Measurements from ENCODE around the gene FAM170B.
A peak's percentile ranks its signal among the peaks of the same experiment; 100 is the strongest.

FAM170B gene

DNA sequence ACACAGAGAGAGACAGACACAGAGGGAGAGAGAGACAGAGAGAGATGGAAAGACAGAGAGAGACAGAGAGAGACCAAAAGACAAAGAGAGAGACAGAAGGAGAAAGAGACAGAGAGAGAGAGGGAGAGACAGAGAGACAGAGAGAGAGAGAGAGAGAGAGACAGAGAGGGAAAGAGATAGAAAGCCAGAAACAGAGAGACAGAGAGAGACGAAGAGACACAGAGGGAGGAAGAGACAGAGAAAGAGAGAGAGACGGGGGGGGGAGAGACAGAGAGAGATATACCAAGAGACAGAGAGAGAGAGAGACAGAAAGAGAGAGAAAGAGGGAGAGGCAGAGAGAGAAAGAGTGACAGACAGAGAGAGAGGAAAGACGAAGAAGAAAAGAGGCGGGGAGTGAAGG lies 28.7 kb downstream of the FAM170B start:
- no peak for DNase-seq (ENCODE audit: low read depth)

DNA sequence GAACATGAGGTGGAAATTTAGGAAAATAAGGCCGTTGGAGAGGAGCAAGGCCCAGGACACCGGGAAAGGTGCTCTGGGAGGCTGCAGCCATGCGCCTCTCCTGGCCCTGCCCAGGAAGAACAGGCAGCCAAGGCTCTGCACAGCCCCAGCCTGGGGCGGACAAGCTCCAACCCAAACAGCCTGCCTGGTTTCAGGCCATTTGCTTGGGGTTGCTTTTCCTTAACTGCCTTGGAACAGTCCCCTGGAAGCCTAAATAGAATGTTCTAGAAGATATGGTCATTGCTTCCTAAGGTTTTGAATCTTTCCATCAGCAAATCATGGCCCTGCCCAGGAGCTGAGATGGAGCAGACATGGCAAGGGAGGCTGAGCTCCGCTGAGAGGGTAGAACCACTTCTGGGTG lies 29.5 kb downstream of the FAM170B start:
- DNase-seq (ENCODE audit: low read depth): no peak

DNA sequence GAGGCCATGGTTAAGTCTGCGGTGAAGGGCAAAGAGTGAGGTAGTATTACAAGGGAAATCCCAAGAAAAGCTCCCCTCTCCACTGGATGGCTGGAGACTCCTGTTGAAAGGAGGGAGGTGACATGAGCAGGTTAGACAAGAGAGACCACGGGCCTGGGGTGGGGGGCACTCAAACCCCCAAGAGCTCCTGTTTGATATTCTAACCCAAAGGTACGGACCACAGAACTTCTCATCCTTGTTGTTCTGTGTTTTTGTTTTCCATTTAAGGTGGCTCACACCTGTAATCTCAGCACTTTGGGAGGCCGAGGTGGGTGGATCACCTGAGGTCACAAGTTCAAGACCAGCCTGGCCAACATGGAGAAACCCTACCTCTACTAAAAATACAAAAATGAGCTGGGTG lies 30.1 kb downstream of the FAM170B start:
- DNase-seq (ENCODE audit: low read depth): no peak

DNA sequence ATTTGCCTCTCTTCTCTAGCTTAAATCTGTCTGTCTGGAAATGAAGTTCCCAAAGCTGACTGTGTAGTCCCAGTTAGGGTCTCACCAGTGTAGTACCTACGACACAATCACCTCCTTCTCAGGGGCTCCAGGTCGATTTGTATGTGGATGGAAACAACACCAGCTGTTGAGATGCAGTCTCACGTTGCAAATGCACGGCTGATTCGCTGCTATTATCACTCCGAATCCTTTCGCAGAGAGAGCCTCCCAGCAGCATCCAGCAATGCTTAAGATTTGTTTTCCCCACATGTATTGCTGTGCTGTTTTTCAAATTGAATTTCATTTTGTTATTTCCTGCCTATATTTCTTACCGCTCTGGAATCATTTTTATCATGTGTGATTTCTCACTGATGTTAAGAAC lies 34.8 kb downstream of the FAM170B start:
- no peak for DNase-seq (ENCODE audit: low read depth)

DNA sequence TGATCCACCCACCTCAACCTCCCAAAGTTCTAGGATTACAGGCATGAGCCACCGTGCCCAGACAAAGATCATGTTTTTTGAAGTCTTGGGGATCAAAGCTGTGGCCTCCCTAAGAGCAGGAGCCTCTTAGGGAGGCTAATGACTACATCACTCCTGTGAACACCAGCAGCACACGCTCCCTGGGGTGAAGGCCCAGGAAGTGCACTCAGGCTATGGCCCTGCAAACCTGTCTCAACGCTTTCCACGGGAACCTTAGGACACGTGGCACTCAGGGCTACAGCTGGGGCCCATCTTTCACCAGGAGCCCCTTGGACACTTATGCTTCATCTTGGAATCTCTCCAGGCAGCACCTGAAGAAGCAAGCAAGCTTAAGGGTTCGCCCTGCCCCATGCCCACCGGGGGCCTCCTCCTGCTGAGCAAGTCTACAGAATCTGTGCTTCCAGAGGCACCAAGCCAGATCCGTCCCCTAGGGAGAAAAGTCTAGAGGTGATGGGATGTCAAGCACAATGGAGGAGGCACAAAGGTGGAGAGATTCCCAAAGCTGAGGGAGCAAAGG lies 36.9 kb downstream of the FAM170B start:
- no peak for DNase-seq (ENCODE audit: low read depth)

DNA sequence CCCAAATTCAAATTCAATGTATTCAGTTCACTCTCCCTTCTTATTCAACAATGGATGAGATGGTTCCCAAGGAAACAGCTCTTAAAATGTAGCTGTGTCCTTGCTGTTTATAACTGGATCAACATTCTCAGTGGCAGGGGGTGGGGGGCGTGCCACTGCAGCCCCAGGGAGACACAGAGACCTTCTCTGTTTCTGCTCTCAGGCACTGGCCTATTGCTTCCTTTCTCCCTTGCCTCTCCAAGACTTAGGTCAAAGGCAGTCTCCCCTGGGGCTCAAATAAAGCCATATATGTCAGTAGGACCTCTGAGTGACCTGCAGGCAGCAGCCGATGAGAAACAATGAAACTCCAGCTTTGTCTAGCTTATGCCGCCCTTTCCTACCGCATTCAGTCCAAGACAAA lies 39.2 kb downstream of the FAM170B start:
- no peak for DNase-seq (ENCODE audit: low read depth)

DNA sequence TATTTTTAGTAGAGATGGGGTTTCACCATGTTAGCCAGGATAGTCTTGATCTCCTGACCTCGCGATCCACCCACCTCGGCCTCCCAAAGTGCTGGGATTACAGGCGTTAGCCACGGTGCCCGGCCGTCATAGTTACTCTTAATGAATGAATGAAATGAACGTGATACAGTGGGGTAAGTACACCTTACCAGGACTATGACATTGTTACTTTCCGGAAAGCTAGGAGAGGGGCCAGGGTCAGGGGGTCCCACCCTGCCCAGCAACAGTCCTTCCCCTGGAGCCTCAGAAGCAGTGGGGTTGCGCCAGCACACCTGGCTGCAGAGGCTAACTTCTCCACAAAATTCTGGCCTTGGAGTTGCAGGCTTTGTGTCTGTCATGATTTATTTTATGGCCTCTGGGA lies 39.9 kb downstream of the FAM170B start:
- no peak for DNase-seq (ENCODE audit: low read depth)

DNA sequence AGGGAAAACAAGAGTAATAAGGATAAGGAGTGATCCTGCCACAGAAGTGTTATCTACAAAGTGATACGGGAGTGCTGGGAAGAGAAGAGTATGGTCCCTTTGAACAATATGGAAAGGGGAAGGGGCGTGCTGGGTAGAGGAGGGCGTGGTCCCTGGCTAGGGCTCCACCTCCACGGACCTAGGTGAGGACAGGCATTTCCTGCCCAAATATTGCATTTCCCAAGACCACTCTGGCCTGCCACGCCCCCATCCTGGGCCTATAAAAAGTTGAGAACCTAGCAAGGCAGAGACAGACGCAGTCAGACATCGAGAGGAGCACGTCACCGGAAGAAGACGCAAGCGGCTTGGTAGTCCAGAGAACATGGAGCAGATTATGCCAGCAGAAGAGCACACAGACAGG lies 41.3 kb downstream of the FAM170B start:
- no peak for DNase-seq (ENCODE audit: low read depth)

DNA sequence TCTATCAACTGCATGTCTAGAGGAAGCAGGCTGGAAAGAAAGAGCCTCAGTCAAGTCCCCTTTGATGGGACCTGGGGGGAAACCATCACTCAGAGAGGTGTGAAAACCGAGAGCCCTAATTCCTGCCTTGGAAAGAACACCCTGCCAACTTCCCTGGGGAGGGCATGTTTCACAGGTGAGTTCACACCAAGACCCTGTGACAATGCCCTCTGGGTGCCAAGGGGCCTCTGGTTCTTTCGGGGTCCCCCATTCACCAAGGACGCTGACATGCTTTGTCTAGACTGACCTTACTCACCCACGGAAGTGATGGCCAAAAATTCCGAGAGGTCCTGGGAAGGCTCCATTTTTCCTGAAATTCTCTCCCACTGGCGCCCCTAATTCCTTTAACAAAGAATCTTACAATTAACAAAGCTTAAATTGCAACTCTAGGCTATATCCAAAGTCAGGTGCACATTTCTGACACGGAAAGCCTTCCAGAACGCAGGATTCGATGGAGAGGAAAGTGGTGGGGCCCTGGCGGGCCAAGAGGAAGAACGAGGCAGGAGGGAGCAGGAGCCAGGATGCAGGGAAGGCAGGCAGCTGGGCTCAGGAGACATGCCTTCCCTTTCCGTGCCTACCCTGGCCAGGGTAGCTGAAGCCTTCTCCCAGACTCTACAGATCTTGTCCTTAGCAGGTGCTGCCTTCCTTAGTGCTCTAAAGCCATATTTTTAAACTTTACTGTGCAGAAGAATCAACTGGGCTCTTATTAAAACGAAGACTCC lies 42.2 kb downstream of the FAM170B start:
- no peak for DNase-seq (ENCODE audit: low read depth)

DNA sequence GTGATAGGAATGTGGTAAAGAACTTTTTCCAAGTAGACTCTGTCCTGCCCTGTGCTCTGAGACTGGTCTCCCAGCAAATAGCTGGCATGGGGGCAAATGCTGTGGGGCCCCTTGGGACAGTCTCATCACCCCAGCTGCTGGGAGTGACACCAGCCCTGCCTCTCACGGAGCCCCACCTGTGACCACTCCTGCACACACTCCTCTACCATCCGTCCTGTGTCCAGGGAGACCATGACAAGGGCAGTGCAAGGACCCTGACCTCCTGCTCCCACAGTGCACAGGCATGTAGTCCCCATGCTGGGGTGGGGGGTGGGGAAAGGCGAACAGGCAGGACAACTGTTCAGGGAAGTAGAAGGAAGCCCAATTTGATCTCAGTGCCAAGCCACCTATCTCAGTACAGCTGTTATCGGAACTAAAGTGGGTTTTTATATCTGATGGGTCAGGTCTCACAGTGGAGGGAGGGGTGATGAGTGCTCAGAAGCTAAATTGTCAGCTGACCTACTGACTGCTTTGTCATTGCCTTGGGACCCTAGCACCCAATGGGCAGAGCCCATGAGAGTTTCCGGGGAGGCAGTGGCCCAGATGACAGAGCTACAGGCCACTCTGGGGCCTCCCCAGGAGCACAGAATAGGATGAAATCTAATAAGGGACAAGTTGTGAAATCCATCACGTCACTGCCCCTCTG lies 43.0 kb downstream of the FAM170B start:
- DNase-seq (ENCODE audit: low read depth): no peak

DNA sequence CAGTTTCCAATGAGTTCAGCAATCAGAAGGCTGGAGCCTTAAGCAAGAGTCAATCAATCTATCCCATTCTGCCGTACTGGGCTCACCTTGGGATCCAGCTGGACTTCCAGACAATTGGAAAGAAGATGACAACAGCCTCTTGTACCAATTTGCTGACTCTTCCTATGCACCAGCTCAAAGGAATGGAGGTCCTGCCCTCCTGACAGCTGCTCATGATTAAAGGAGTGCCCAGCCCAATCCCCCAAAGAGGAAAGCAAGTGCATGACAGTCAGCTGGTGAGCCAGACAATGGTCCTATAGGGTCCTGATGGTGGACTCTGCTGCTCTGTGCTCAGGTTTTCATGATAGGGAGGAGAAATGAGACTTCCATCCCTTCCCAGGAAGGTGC lies 43.6 kb downstream of the FAM170B start:
- DNase-seq (ENCODE audit: low read depth): no peak

DNA sequence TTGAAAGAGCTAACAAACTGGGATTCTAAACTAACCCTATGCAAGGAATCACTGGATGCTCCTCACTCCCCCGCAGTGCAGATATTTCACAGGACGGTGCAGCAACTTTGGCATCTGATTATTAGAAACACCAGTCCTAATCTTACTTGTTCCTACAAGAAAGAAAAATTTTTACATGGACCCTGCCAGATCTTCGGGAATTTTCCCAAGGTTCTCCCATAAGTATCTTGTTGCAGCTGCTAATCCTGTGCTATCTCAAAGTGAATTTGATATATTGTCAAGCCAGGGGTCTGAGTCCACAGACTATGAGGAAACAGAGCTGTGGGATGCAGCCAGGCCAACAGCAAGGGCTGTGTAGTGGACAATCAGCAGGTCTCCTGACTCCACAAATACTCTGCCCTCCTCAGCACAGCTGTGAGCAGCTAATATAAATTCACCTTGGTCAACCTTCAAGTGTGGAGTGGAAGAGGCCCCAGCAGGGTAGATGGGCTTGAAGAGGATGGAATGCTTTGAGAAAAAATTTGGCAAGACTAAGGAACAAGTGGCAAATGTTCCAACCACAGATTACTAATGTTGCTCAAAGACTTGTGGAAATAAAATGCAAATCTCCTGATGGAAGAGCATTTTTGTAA lies 44.1 kb downstream of the FAM170B start:
- no peak for DNase-seq (ENCODE audit: low read depth)

DNA sequence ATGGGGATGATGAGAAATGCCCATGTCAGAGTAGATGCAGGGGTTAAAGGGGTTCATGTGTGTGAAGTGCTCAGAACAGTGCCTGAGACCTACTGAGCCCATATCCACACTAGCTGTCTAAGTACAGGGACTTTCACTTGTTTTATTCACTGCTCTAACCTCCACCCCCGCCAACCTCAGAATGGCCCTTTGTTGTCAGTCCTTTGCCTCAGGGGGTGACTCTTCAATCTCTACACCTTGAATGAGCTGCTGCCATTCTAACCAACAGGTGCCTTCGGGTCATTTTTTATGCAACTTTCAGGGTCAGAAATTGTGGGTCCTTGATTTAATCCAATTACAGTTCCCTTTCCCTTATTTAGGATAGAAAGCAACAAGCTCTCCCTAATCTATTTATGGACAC lies 44.7 kb downstream of the FAM170B start:
- no peak for DNase-seq (ENCODE audit: low read depth)

DNA sequence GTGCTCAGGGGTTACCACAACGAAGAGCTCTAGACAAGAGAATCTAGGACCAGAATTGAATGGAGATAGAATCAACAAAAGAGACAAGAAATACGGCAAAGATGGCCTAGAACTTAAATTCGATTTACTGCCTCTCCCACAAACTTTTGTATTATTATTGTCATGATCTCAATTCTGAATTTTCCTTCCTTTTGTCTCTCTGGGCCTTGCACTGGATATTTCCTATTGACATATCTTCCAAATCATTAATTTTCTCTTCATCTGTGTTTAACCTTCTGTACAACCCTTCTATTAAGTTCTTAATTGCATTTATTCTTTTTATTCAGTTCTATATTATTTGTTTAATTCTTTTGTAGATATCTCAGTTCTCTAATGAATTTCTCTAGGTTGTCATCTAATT lies 46.9 kb downstream of the FAM170B start:
- DNase-seq (ENCODE audit: low read depth): no peak

DNA sequence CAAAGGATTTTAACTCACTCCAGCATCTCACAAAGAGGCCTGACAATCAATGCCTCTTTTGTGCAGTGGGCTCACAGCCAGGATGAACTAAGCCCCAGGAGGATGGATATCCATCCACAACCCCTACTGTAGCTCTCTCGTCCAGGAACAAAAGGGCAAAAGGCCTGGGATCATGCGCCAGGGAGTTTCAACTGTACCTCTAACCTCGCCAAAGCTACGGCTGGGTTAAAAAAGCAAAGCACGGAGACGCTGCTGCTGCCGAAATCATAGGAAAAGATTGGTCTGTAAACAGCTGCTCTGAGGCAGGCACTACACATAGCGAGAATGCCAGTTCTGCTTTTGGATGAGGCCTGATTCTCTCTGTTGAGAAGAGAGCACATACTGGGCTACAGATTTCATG lies 50.6 kb downstream of the FAM170B start:
- peak; percentile 47 for DNase-seq (ENCODE audit: low read depth)

DNA sequence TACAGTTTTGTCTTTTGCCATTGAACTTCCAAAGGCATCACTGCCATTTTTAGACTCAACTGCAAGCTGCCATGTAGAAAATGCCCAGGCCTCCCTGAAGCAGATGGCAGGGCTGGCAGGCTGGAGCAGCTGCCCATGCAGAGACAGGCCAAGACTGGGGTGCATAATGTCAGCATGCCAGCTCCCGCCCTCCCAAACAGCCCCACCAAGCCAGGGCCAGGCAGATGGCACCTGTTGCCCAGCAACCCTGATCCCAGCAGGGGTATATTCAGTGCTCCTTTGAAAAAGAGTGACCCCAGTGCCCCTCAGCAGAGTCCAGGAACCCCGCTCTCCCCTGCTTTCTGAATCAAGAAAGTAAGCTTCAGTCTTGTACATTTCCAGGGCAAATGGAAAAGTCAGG lies 51.1 kb downstream of the FAM170B start:
- no peak for DNase-seq (ENCODE audit: low read depth)

DNA sequence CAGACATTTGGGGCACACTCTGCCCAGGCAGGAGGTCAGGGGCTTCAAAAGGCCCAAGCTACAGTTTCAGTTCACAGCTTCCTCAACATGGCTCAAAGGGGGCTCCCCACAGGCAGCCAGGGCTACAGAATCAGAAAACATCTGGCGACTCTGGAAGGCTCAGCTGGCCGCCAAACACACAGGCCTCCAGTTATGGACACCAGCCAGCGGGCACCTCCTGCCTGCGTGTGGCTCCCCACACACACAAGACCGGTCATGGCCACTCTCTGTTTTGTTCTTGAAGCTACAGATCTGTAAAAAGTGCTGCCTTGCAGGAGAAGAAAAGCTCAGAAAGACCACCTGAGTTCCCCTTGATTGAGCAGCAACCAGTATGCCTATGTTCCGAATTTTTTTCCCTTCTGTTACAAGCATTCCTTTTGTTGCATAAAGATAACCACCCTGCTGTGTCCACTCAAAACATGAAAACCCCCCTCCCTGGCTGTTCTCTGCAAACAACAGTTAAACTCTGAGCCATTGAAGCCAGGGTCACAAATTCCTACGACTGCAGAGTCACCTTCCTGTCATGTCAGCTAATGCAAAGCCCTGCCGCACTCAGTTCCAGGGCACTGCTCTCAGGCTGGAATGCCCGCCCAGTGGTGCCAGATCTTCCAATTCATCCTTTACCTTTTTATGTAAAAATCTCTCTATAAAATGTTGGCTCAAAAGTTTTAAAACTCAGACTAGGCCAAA lies 52.1 kb downstream of the FAM170B start:
- no peak for DNase-seq (ENCODE audit: low read depth)
